ENCODE results near the gene MAD1L1.

Gene MAD1L1

DNA sequence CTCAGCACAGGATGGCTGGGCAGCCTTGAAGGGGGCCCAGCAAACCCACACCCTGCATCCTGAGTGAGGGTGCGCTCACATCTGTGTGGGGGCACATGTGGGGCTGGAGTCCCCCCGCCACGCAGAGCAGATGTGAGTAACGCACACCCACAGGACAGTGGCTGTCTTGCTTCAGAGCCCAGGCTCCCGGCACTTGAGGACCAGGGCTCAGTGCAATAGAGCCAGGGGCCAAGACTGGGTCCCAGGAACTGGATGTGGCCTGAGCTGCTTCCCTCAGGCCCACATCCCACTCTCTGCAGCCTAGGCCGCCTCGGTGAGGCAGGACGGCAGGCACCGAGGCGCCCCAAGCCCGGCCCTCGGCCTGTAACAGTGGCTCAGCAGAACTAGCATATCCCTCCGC is 159.9 kb downstream of the MAD1L1 start:
- Histone ChIP-seq H3K18ac (ENCODE audit: low read length) (no peak overlapping the region), H2BK12ac (ENCODE audit: low read length) (no peak overlapping the region)
- no CpG with 5 or more reads among the region's 13 CpGs for WGBS (ENCODE audit: extremely low coverage, insufficient coverage, insufficient read length)

DNA sequence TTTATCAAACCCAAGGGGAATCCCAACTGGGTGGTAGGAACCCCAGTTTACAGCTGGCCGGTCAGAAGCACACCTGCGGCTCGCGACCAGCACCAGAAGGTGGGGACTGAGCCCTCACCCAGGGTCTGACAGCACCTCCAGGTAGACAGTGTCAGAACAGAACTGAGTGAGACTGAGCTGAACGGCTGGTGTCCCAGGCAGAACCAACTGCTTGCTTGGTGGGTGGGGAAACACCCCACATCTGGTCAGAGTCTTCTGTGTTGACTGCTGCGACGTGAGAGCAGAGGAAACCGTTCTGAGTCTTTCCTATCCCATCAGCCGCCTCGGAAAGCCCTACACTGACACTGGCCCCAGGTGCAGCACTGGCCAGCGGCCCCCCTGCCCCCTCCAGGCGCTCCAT is 160.7 kb downstream of the MAD1L1 start:
- Histone ChIP-seq H3K36me3 (ENCODE audit: control insufficient read depth in 1 of 2, insufficient read depth in 2 of 2, low read length in 2 of 2) (peaks cover 20 to 23% of the 10 kb centered on the region in 2 experiments), H2BK120ac (ENCODE audit: insufficient read depth, low read length, poor library complexity) (no peak overlapping the region), H3K4ac (ENCODE audit: low read depth, low read length) (no peak overlapping the region), H3K9ac (ENCODE audit: low read length) (no peak overlapping the region), H2AK5ac (ENCODE audit: low read length) (no peak overlapping the region), H3K79me2 (ENCODE audit: control insufficient read depth, insufficient read depth, low read length, poor library complexity) (peaks cover 1% of the 10 kb centered on the region), H3K9me3 (ENCODE audit: insufficient read depth, low read depth, low read length) (peaks cover 3% of the 10 kb centered on the region), H3K18ac (ENCODE audit: low read length) (no peak overlapping the region), H4K8ac (ENCODE audit: low read depth, low read length) (no peak overlapping the region), H3K27ac (ENCODE audit: low read depth, low read length) (no peak overlapping the region), H4K91ac (ENCODE audit: low read depth, low read length) (no peak overlapping the region), H3K23ac (ENCODE audit: low read length) (no peak overlapping the region), H2BK5ac (ENCODE audit: low read depth, low read length, poor library complexity) (no peak overlapping the region), H3K4me1 (ENCODE audit: control insufficient read depth in 1 of 2, insufficient read depth in 2 of 2, low read length in 2 of 2) (no peaks in the 10 kb centered on the region), H2BK12ac (ENCODE audit: low read length) (no peak overlapping the region), H3K4me3 (ENCODE audit: low read depth, low read length) (no peak overlapping the region), H3K4me2 (ENCODE audit: low read length) (no peak overlapping the region), H3K79me1 (ENCODE audit: low read length) (no peaks in the 10 kb centered on the region), H2AFZ (ENCODE audit: insufficient read depth, low read length, poor library complexity) (no peak overlapping the region), H3K27me3 (ENCODE audit: insufficient read depth, low read length) (no peaks in the 10 kb centered on the region), H3K14ac (ENCODE audit: low read length) (no peak overlapping the region), H4K12ac (ENCODE audit: low read depth, low read length) (no peak overlapping the region)
- DNase-seq = no peak
- WGBS (ENCODE audit: extremely low coverage, insufficient coverage, insufficient read length) = no CpG with 5 or more reads among the region's 12 CpGs

More for the DNA sequence above, 159.9 kb downstream of the MAD1L1 start:
- no peaks in the 10 kb centered on the region for H3K79me1 ChIP-seq (ENCODE audit: low read length)
- H3K9me3 ChIP-seq (ENCODE audit: insufficient read depth, low read depth, low read length) = peaks cover 1% of the 10 kb centered on the region
- DNase-seq = no peak
- H3K4me2 ChIP-seq (ENCODE audit: low read length) = no peak overlapping the region
- H3K14ac ChIP-seq (ENCODE audit: low read length) = no peak overlapping the region
- H2AK5ac ChIP-seq (ENCODE audit: low read length) = no peak overlapping the region
- no peaks in the 10 kb centered on the region for H3K4me1 ChIP-seq (ENCODE audit: control insufficient read depth in 1 of 2, insufficient read depth in 2 of 2, low read length in 2 of 2)
- peaks cover 14 to 15% of the 10 kb centered on the region in 2 experiments for H3K36me3 ChIP-seq (ENCODE audit: control insufficient read depth in 1 of 2, insufficient read depth in 2 of 2, low read length in 2 of 2)
- H2BK5ac ChIP-seq (ENCODE audit: low read depth, low read length, poor library complexity) = no peak overlapping the region
- H4K8ac ChIP-seq (ENCODE audit: low read depth, low read length) = no peak overlapping the region
- no peak overlapping the region for H2AFZ ChIP-seq (ENCODE audit: insufficient read depth, low read length, poor library complexity)
- H2BK120ac ChIP-seq (ENCODE audit: insufficient read depth, low read length, poor library complexity) = no peak overlapping the region
- H3K27me3 ChIP-seq (ENCODE audit: insufficient read depth, low read length) = no peaks in the 10 kb centered on the region
- peaks cover 1% of the 10 kb centered on the region for H3K79me2 ChIP-seq (ENCODE audit: control insufficient read depth, insufficient read depth, low read length, poor library complexity)
- no peak overlapping the region for H3K4me3 ChIP-seq (ENCODE audit: low read depth, low read length)
- H3K23ac ChIP-seq (ENCODE audit: low read length) = no peak overlapping the region
- no peak overlapping the region for H3K9ac ChIP-seq (ENCODE audit: low read length)
- H3K4ac ChIP-seq (ENCODE audit: low read depth, low read length) = no peak overlapping the region
- no peak overlapping the region for H3K27ac ChIP-seq (ENCODE audit: low read depth, low read length)
- H4K12ac ChIP-seq (ENCODE audit: low read depth, low read length) = no peak overlapping the region
- no peak overlapping the region for H4K91ac ChIP-seq (ENCODE audit: low read depth, low read length)

DNA sequence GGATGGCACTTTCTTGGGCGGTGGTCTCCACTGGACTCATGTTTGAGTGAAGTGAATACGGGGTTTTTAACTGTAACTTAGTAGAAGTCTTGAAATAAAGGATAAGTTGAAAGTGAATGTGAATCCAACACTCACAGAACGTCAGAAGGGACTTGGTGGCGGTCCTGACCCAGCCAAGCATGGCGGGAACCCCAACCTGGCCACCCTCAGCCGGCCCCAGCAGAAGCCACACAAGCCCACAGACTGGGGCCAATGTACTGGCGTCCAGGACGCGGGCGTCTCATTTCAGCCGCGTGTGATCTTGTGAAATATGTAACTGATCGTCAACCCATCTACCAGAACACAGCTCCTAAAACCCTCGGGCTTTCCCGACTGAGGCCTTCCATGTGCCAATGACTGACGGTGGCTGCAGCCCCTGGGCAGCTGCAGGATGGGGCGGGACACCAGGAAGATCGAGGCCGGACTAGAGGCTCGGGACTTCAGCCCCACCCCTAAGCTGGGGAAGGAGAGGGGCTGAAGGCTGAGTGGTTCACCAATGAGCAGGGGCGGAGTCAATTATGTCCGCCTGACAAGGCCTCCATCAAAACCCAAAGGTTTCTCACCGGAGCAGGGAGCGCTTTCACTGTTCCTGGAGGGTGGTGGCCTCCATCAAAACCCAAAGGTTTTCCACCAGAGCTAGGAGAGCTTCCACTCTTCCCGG is 161.5 kb downstream of the MAD1L1 start:
- no peaks in the 10 kb centered on the region for H3K4me1 ChIP-seq (ENCODE audit: control insufficient read depth in 1 of 2, insufficient read depth in 2 of 2, low read length in 2 of 2)
- no peak overlapping the region for H4K8ac ChIP-seq (ENCODE audit: low read depth, low read length)
- no peak overlapping the region for H4K12ac ChIP-seq (ENCODE audit: low read depth, low read length)
- no peak overlapping the region for H3K18ac ChIP-seq (ENCODE audit: low read length)
- no peak overlapping the region for H3K4me3 ChIP-seq (ENCODE audit: low read depth, low read length)
- no peak overlapping the region for H3K4me2 ChIP-seq (ENCODE audit: low read length)
- H3K79me1 ChIP-seq (ENCODE audit: low read length) = no peaks in the 10 kb centered on the region
- H3K79me2 ChIP-seq (ENCODE audit: control insufficient read depth, insufficient read depth, low read length, poor library complexity) = peaks cover 1% of the 10 kb centered on the region
- H3K27ac ChIP-seq (ENCODE audit: low read depth, low read length) = no peak overlapping the region
- H4K91ac ChIP-seq (ENCODE audit: low read depth, low read length) = no peak overlapping the region
- H3K9me3 ChIP-seq (ENCODE audit: insufficient read depth, low read depth, low read length) = peaks cover 3% of the 10 kb centered on the region
- no peak overlapping the region for H3K9ac ChIP-seq (ENCODE audit: low read length)
- H2AFZ ChIP-seq (ENCODE audit: insufficient read depth, low read length, poor library complexity) = no peak overlapping the region
- no peak overlapping the region for H3K14ac ChIP-seq (ENCODE audit: low read length)
- H3K23ac ChIP-seq (ENCODE audit: low read length) = no peak overlapping the region
- WGBS (ENCODE audit: extremely low coverage, insufficient coverage, insufficient read length) = no CpG with 5 or more reads among the region's 25 CpGs
- H3K27me3 ChIP-seq (ENCODE audit: insufficient read depth, low read length) = no peaks in the 10 kb centered on the region
- H3K4ac ChIP-seq (ENCODE audit: low read depth, low read length) = no peak overlapping the region
- H2BK5ac ChIP-seq (ENCODE audit: low read depth, low read length, poor library complexity) = no peak overlapping the region
- H2AK5ac ChIP-seq (ENCODE audit: low read length) = no peak overlapping the region
- no peak overlapping the region for H2BK120ac ChIP-seq (ENCODE audit: insufficient read depth, low read length, poor library complexity)
- peaks cover 21 to 29% of the 10 kb centered on the region in 2 experiments for H3K36me3 ChIP-seq (ENCODE audit: control insufficient read depth in 1 of 2, insufficient read depth in 2 of 2, low read length in 2 of 2)
- H2BK12ac ChIP-seq (ENCODE audit: low read length) = no peak overlapping the region
- no peak for DNase-seq

DNA sequence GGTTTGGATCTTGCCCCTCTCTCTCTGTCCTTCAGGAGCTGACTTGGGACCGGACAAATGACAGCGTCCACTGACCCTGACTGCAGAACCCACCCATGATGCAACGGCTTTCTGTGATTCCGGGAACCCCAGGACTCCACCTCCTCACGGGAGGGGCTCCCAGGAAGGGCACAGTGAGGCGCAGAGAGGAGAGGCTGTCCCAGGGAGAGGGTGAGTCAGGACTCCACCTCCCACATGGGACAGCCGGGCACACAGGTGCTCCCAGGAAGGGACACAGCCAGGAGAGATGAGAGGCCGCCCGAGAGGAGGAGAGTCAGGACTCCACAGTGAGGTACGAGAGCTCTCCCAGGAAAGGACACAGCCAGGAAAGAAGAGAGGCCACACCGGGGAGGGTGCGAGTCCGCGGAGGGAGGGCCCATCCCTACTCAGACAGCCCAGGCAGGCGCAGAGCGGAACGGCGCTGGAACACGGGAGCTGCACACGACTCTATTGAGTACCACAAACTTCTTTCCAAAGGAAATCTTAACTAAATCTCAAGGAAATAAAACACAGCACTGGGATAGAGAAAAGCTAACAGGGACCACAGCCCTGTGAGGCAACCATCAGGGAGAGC is 162.5 kb downstream of the MAD1L1 start:
- Histone ChIP-seq H2BK120ac (ENCODE audit: insufficient read depth, low read length, poor library complexity) (no peak overlapping the region), H3K4me3 (ENCODE audit: low read depth, low read length) (no peak overlapping the region), H3K79me2 (ENCODE audit: control insufficient read depth, insufficient read depth, low read length, poor library complexity) (no peaks in the 10 kb centered on the region), H3K79me1 (ENCODE audit: low read length) (no peaks in the 10 kb centered on the region), H4K12ac (ENCODE audit: low read depth, low read length) (no peak overlapping the region), H2BK5ac (ENCODE audit: low read depth, low read length, poor library complexity) (no peak overlapping the region), H3K9ac (ENCODE audit: low read length) (no peak overlapping the region), H2AK5ac (ENCODE audit: low read length) (no peak overlapping the region), H3K23ac (ENCODE audit: low read length) (no peak overlapping the region), H3K14ac (ENCODE audit: low read length) (no peak overlapping the region), H3K18ac (ENCODE audit: low read length) (no peak overlapping the region), H3K4me2 (ENCODE audit: low read length) (no peak overlapping the region), H3K9me3 (ENCODE audit: insufficient read depth, low read depth, low read length) (peaks cover 3% of the 10 kb centered on the region), H3K27me3 (ENCODE audit: insufficient read depth, low read length) (no peaks in the 10 kb centered on the region), H4K8ac (ENCODE audit: low read depth, low read length) (no peak overlapping the region), H3K36me3 (ENCODE audit: control insufficient read depth in 1 of 2, insufficient read depth in 2 of 2, low read length in 2 of 2) (peaks cover 22 to 35% of the 10 kb centered on the region in 2 experiments), H3K4me1 (ENCODE audit: control insufficient read depth in 1 of 2, insufficient read depth in 2 of 2, low read length in 2 of 2) (no peaks in the 10 kb centered on the region), H2BK12ac (ENCODE audit: low read length) (no peak overlapping the region), H2AFZ (ENCODE audit: insufficient read depth, low read length, poor library complexity) (no peak overlapping the region), H4K91ac (ENCODE audit: low read depth, low read length) (no peak overlapping the region), H3K27ac (ENCODE audit: low read depth, low read length) (no peak overlapping the region), H3K4ac (ENCODE audit: low read depth, low read length) (no peak overlapping the region)
- DNase-seq = no peak
- WGBS (ENCODE audit: extremely low coverage, insufficient coverage, insufficient read length) = no CpG with 5 or more reads among the region's 20 CpGs

All from trophoblast cell (in vitro differentiated cells and primary cell).